Endodermal cell (in vitro differentiated cells): ENCODE results near the gene HOXB1. TPM values are rescaled to one million over a fixed set of nuclear protein-coding genes. Genes with fewer than 3 reads are reported as not detected.

Source experiments
- DNase-seq: peaks from one replicate; pipeline ENCODE4 v3.0.0-alpha.2; 2017
- H3K27ac ChIP-seq: 2 replicates; pipeline ENCODE4 v1.5.1; 2013; ENCODE audit warnings: mild to moderate bottlenecking, low read depth, low read length, moderate library complexity
- H3K27me3 ChIP-seq: 2 replicates; pipeline ENCODE4 v1.6.1; 2013; ENCODE audit warnings: mild to moderate bottlenecking, low read length, moderate library complexity; ENCODE audit not compliant: insufficient read depth, control insufficient read depth, poor library complexity, severe bottlenecking
- H3K36me3 ChIP-seq: 2 replicates; pipeline ENCODE4 v1.7.0; 2013; ENCODE audit warnings: mild to moderate bottlenecking, low read length, moderate library complexity; ENCODE audit not compliant: control insufficient read depth, insufficient read depth
- H3K4me1 ChIP-seq: one replicate; pipeline ENCODE4 v1.7.0; 2013; ENCODE audit warnings: low read length; ENCODE audit not compliant: control insufficient read depth, insufficient read depth
- H3K4me3 ChIP-seq: 2 replicates; pipeline ENCODE4 v1.5.1; 2013; ENCODE audit warnings: mild to moderate bottlenecking, low read length, moderate library complexity
- H3K9ac ChIP-seq: 2 replicates; pipeline ENCODE4 v1.6.1; 2013; ENCODE audit warnings: mild to moderate bottlenecking, low read length, moderate library complexity; ENCODE audit not compliant: poor library complexity, severe bottlenecking; ENCODE audit errors: extremely low read depth
- H3K9me3 ChIP-seq: 2 replicates; pipeline ENCODE4 v1.6.1; 2013; ENCODE audit warnings: mild to moderate bottlenecking, low read length, moderate library complexity; ENCODE audit not compliant: control insufficient read depth
- H3K27ac Mint-ChIP-seq: 2 replicates; pipeline ENCODE4 v1.8.0; 2020; ENCODE audit warnings: mixed read lengths
- H3K27me3 Mint-ChIP-seq: 2 replicates; pipeline ENCODE4 v1.8.0; 2021; ENCODE audit warnings: mild to moderate bottlenecking, mixed read lengths; ENCODE audit not compliant: insufficient read depth
- H3K36me3 Mint-ChIP-seq: 2 replicates; pipeline ENCODE4 v1.8.0; 2020; ENCODE audit warnings: low read depth, mixed read lengths
- H3K4me1 Mint-ChIP-seq: 2 replicates; pipeline ENCODE4 v1.8.0; 2020; ENCODE audit warnings: mixed read lengths
- H3K4me3 Mint-ChIP-seq: 2 replicates; pipeline ENCODE4 v1.8.0; 2020; ENCODE audit warnings: mild to moderate bottlenecking, moderate library complexity, mixed read lengths
- H3K9me3 Mint-ChIP-seq: 2 replicates; pipeline ENCODE4 v1.8.0; 2020; ENCODE audit warnings: mild to moderate bottlenecking, mixed read lengths
- WGBS, 2 experiments: methylation state at CpG; one replicate each; pipeline versions ENCODE4 v1.1.5 to v1.1.7; 2013; ENCODE audit warnings: missing lambda C conversion rate in 2 of 2, mixed read lengths in 1 of 2; ENCODE audit not compliant: insufficient coverage in 1 of 2, insufficient read length in 1 of 2; 5-methylcytosine and 5-hydroxymethylcytosine counted together
- total RNA-seq, 2 donors: library from RNA; stranded (reverse); fragmentation: NEBNext Ultra II Directional in 1 of 2; extraction: Animal tissue kit (Norgen Biotek cat#: 25700) in 1 of 2; gene quantifications; 2 replicates in 1 of 2; 3 replicates in 1 of 2; pipeline ENCODE4 v1.2.1, GENCODE V29; 2021
- TF ChIP-seq, protein P1 (sequence below): fragments of 200-600 bp; sonication (generic); conservative IDR thresholded peaks from 2 replicates; pipeline ENCODE4 v1.5.0; 2021; ENCODE audit warnings: antibody characterized with exemption, mild to moderate bottlenecking

The HOXB1 gene
- total RNA-seq, 2 donors from 2014 or later, result not detected

GRCh38 chr17:48555258-48556228 is 24.7 kb upstream of the HOXB1 start:
- peak overlapping the region; percentile 42 for H3K4me3 Mint-ChIP-seq
- peak overlapping the region; percentile 67 for H3K27ac ChIP-seq
- no peak overlapping the region for H3K27ac Mint-ChIP-seq

DNA sequence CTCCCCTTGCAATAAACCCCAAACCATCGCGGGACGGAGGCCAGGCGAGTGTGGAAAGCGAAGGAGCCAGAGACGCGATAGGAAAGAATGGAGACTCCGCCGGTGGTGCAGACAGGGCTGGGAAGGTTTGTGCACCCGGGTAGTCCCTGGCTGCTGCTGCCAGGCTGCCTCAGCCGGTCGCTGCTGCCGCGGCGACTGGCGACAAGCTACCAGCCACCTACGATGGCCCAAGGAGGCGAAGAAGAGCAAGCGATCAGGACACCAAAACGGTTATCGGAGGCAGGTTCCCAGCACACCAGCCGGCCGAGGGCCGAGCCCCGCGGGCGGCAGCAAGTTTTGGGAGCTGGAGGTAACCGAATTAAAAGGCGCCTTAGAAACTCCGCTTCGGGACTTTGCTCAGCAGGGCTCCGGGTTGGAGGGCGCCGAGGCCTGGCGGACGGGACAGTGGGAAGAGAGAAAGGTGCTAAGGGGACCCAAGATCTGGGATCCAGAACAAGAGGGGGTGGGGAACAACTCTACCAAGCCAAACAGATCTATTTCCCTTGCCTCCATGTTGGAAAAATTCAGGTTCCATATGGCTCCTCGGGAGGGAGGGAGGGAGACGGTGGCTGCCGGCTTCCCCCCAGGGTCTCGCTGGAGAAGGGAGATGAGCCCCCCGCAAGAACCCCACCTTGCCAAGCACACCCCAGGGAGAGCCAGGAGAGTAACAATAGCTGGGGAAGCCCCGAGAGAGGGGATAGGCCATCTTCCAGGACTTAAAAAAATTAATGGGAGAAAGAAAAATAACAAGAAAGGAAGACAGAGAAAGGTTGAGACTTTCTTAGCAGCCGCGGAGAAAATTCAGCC is 23.8 kb upstream of the HOXB1 start:
- H3K9me3 ChIP-seq, result no peaks in the 10 kb centered on the region
- Mint-ChIP-seq H3K4me1 (peaks cover 10% of the 10 kb centered on the region), H3K4me3 (peak overlapping the region; percentile 42), H3K27ac (no peak overlapping the region), H3K36me3 (no peaks in the 10 kb centered on the region), H3K9me3 (no peaks in the 10 kb centered on the region), H3K27me3 (peaks cover 99% of the 10 kb centered on the region)
- H3K36me3 ChIP-seq, result no peaks in the 10 kb centered on the region
- H3K27ac ChIP-seq, result peak overlapping the region; percentile 67
- peaks cover 99% of the 10 kb centered on the region for H3K27me3 ChIP-seq
- DNase-seq, result peak; percentile 85
- peak overlapping the region; percentile 73 for H3K4me3 ChIP-seq
- H3K4me1 ChIP-seq, result peaks cover 8% of the 10 kb centered on the region
- 2 to 3% methylated on average over 40 to 43 of the region's 44 CpGs for WGBS, 2 experiments
- TF ChIP-seq, protein P1, sequence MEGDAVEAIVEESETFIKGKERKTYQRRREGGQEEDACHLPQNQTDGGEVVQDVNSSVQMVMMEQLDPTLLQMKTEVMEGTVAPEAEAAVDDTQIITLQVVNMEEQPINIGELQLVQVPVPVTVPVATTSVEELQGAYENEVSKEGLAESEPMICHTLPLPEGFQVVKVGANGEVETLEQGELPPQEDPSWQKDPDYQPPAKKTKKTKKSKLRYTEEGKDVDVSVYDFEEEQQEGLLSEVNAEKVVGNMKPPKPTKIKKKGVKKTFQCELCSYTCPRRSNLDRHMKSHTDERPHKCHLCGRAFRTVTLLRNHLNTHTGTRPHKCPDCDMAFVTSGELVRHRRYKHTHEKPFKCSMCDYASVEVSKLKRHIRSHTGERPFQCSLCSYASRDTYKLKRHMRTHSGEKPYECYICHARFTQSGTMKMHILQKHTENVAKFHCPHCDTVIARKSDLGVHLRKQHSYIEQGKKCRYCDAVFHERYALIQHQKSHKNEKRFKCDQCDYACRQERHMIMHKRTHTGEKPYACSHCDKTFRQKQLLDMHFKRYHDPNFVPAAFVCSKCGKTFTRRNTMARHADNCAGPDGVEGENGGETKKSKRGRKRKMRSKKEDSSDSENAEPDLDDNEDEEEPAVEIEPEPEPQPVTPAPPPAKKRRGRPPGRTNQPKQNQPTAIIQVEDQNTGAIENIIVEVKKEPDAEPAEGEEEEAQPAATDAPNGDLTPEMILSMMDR, result no peak
- H3K9ac ChIP-seq, result peak overlapping the region; percentile 8

More at GRCh38 chr17:48555258-48556228, 24.7 kb upstream of the HOXB1 start:
- Histone ChIP-seq H3K27me3 (peaks cover 99% of the 10 kb centered on the region), H3K4me1 (peaks cover 6% of the 10 kb centered on the region), H3K9me3 (no peaks in the 10 kb centered on the region), H3K9ac (peak overlapping the region; percentile 8), H3K4me3 (peak overlapping the region; percentile 73), H3K36me3 (no peaks in the 10 kb centered on the region)
- Mint-ChIP-seq H3K4me1 (peaks cover 10% of the 10 kb centered on the region), H3K9me3 (no peaks in the 10 kb centered on the region), H3K27me3 (peaks cover 99% of the 10 kb centered on the region), H3K36me3 (no peaks in the 10 kb centered on the region)
- WGBS, 2 experiments, result 1 to 8% methylated on average over 9 to 33 of the region's 36 CpGs
- peak; percentile 78 for DNase-seq
- TF ChIP-seq, protein P1, result no peak

GRCh38 chr17:48553826-48554225 is 23.0 kb upstream of the HOXB1 start:
- WGBS, 2 experiments, result 25 to 29% methylated on average over 1 of the region's 1 CpG
- no peaks in the 10 kb centered on the region for H3K9me3 Mint-ChIP-seq
- peaks cover 12% of the 10 kb centered on the region for H3K4me1 Mint-ChIP-seq
- H3K9me3 ChIP-seq, result no peaks in the 10 kb centered on the region
- no peaks in the 10 kb centered on the region for H3K36me3 Mint-ChIP-seq
- TF ChIP-seq, protein P1, result no peak
- H3K4me3 ChIP-seq, result peak overlapping the region; percentile 73
- H3K9ac ChIP-seq, result no peak overlapping the region
- H3K27me3 ChIP-seq, result peaks cover 99% of the 10 kb centered on the region
- H3K27me3 Mint-ChIP-seq, result peaks cover 99% of the 10 kb centered on the region
- peaks cover 10% of the 10 kb centered on the region for H3K4me1 ChIP-seq
- no peak overlapping the region for H3K27ac Mint-ChIP-seq
- H3K4me3 Mint-ChIP-seq, result no peak overlapping the region
- no peak for DNase-seq
- H3K36me3 ChIP-seq, result no peaks in the 10 kb centered on the region
- peak overlapping the region; percentile 42 for H3K27ac ChIP-seq
